Stomach (tissue), 9 donors: Measurements from ENCODE around the gene SPACA9. TPM values are rescaled to one million over a fixed set of nuclear protein-coding genes. Genes with fewer than 3 reads are reported as not detected.

ENCODE experiments used
- DNase-seq, 2 donors: peaks; one replicate each; pipeline versions ENCODE4 v3.0.0 to v3.0.0-alpha.2; 2013 to 2019
- H3K27ac ChIP-seq, 5 donors: fragments of 200-600 bp in 4 of 5; sonication (generic) in 4 of 5; one replicate each; pipeline ENCODE4 v1.5.1; 2013 to 2019; ENCODE audit warnings: mild to moderate bottlenecking in 1 of 5, moderate library complexity in 1 of 5
- H3K27me3 ChIP-seq, 3 donors: fragments of 200-600 bp; sonication (generic); one replicate each; pipeline ENCODE4 v1.5.1; 2017 to 2019; ENCODE audit warnings: mixed run types in 1 of 3
- H3K36me3 ChIP-seq, 4 donors: fragments of 200-600 bp; sonication (generic); 1 replicate in 3 of 4; 2 replicates in 1 of 4; pipeline ENCODE4 v1.5.1; 2016 to 2019
- H3K4me1 ChIP-seq, 4 donors: fragments of 200-600 bp; sonication (generic); one replicate each; pipeline ENCODE4 v1.5.1; 2016 to 2019
- H3K4me3 ChIP-seq, 4 donors: fragments of 200-600 bp; sonication (generic) in 3 of 4; one replicate each; pipeline ENCODE4 v1.5.1; 2016 to 2019; ENCODE audit warnings: mild to moderate bottlenecking in 1 of 4
- H3K9me3 ChIP-seq, 4 donors: fragments of 200-600 bp; sonication (generic); one replicate each; pipeline ENCODE4 v1.5.1; 2016 to 2019
- CTCF ChIP-seq, 7 experiments: fragments of 450-650 bp in 4 of 7; fragments of 200-600 bp in 3 of 7; sonication (generic) in 3 of 7; IDR thresholded peaks; one replicate each; pipeline ENCODE4 v1.5.1; 2016 to 2019; ENCODE audit warnings: antibody characterized with exemption in 7 of 7, control low read depth in 2 of 7, mild to moderate bottlenecking in 1 of 7
- EP300 ChIP-seq: sonication (generic); formaldehyde crosslinking; IDR thresholded peaks from one replicate; pipeline ENCODE4 v1.6.1; 2017; ENCODE audit warnings: antibody characterized with exemption
- POLR2A ChIP-seq, 4 donors: fragments of 450-650 bp; IDR thresholded peaks; one replicate each; pipeline ENCODE4 v1.6.1; 2016; ENCODE audit warnings: antibody characterized with exemption in 4 of 4, control low read depth in 2 of 4, mild to moderate bottlenecking in 1 of 4, moderate library complexity in 1 of 4
- POLR2AphosphoS5 ChIP-seq, 3 donors: sonication (generic); formaldehyde crosslinking; IDR thresholded peaks; one replicate each; pipeline ENCODE4 v1.6.1; 2016; ENCODE audit warnings: antibody characterized with exemption in 3 of 3
- WGBS, 5 donors: extraction: QIAGEN DNeasy Blood & Tissue Kit in 3 of 5; methylation state at CpG; one replicate each; pipeline versions ENCODE4 v1.1.5 to v1.1.7; 2013 to 2018; 5-methylcytosine and 5-hydroxymethylcytosine counted together
- intact Hi-C: fragments of 100-400 bp; cut with DNase I; formaldehyde crosslinking; loops from one replicate; pipeline ENCODE4 v1.15.1; 2023; ENCODE audit warnings: low total_unique reads
- polyA plus RNA-seq, 3 donors: library from polyadenylated mRNA; stranded (reverse); fragments of 200-250 nt; gene quantifications; one replicate each; pipeline ENCODE4 v1.2.3, GENCODE V29; 2013
- total RNA-seq, 5 donors: library from RNA; depleted of rRNA; stranded (reverse); fragments of >200 nt; gene quantifications; one replicate each; pipeline versions ENCODE4 v1.1.0 to v1.2.3, GENCODE V29; 2014 to 2016
- donor health status: healthy with polysubstance abuse.
- donor health status: Bipolar disorder and iron deficiency.
- donor health status: healthy.

Gene SPACA9
- total and polyA plus RNA-seq, 8 donors, result 0.29 to 4.8 (median 2.0) TPM; not detected in 2

GRCh38 chr9:132842124-132843044, 36.3 kb upstream of the SPACA9 start:
- Histone ChIP-seq H3K4me3 (no peak overlapping the region), H3K4me1 (no peaks in the 10 kb centered on the region), H3K9me3 (no peaks in the 10 kb centered on the region), H3K36me3 (no peaks in the 10 kb centered on the region), H3K27ac (no peak overlapping the region), H3K27me3 (no peaks in the 10 kb centered on the region)
- intact Hi-C loops, result no loop called here
- WGBS, 5 donors, result 77 to 86% (median 82%) methylated on average over 5 of the region's 5 CpGs
- no peak for DNase-seq
- TF ChIP-seq EP300 (no peak), POLR2A (IDR thresholded peaks at IDR 0.05) (no peak), POLR2AphosphoS5 (IDR thresholded peaks at IDR 0.05) (no peak), CTCF (IDR thresholded peaks at IDR 0.05) (no peak)

- TF ChIP-seq POLR2A (IDR thresholded peaks at IDR 0.05), result no peak
- TF ChIP-seq CTCF (IDR thresholded peaks at IDR 0.05), result no peak
- TF ChIP-seq POLR2AphosphoS5 (IDR thresholded peaks at IDR 0.05), result no peak
- TF ChIP-seq EP300, result no peak
- DNase-seq, result no peak
- 85 to 94% (median 89%) methylated on average over 7 to 12 of the region's 12 CpGs for WGBS, 5 donors
Measured at GRCh38 chr9:132846109-132846917, 32.4 kb upstream of the SPACA9 start.

GRCh38 chr9:132846918-132847515, 31.7 kb upstream of the SPACA9 start:
- H3K4me3 ChIP-seq, result no peak overlapping the region
- WGBS, 5 donors, result 87 to 94% (median 91%) methylated on average over 13 to 15 of the region's 15 CpGs
- no peak for TF ChIP-seq POLR2AphosphoS5 (IDR thresholded peaks at IDR 0.05)
- TF ChIP-seq EP300, result no peak
- TF ChIP-seq POLR2A (IDR thresholded peaks at IDR 0.05), result no peak
- TF ChIP-seq CTCF (IDR thresholded peaks at IDR 0.05), result no peak
- H3K4me1 ChIP-seq, result peaks cover 0 to 18% (median 9%) of the 10 kb centered on the region in 4 donors
- no peaks in the 10 kb centered on the region for H3K9me3 ChIP-seq
- no peaks in the 10 kb centered on the region for H3K27me3 ChIP-seq
- no peaks in the 10 kb centered on the region for H3K36me3 ChIP-seq
- intact Hi-C loops, result no loop called here
- H3K27ac ChIP-seq, result no peak overlapping the region
- no peak for DNase-seq

More at GRCh38 chr9:132846109-132846917, 32.4 kb upstream of the SPACA9 start:
- H3K9me3 ChIP-seq, result no peaks in the 10 kb centered on the region
- no peaks in the 10 kb centered on the region for H3K27me3 ChIP-seq
- intact Hi-C loops, result no loop called here
- H3K27ac ChIP-seq, result no peak overlapping the region
- H3K36me3 ChIP-seq, result no peaks in the 10 kb centered on the region
- H3K4me1 ChIP-seq, result peaks cover 0 to 18% (median 9%) of the 10 kb centered on the region in 4 donors
- no peak overlapping the region for H3K4me3 ChIP-seq

GRCh38 chr9:132849185-132849706, 29.5 kb upstream of the SPACA9 start:
- peak overlapping the region; percentile 59 to 82 (median 74) for H3K27ac ChIP-seq
- no peaks in the 10 kb centered on the region for H3K36me3 ChIP-seq
- intact Hi-C loops, result no loop called here
- TF ChIP-seq CTCF (IDR thresholded peaks at IDR 0.05), result no peak
- peak; percentile 74 for TF ChIP-seq EP300
- TF ChIP-seq POLR2A (IDR thresholded peaks at IDR 0.05), result no peak
- peak; percentile 48 to 76 (median 74) for TF ChIP-seq POLR2AphosphoS5 (IDR thresholded peaks at IDR 0.05)
- 19 to 34% (median 27%) methylated on average over 12 of the region's 12 CpGs for WGBS, 5 donors
- no peaks in the 10 kb centered on the region for H3K9me3 ChIP-seq
- peak; percentile 75 to 85 for DNase-seq
- peaks cover 0 to 18% (median 9%) of the 10 kb centered on the region in 4 donors for H3K4me1 ChIP-seq
- peak overlapping the region; percentile 1 to 29 (median 10) for H3K4me3 ChIP-seq
- no peaks in the 10 kb centered on the region for H3K27me3 ChIP-seq
